Prostate gland (tissue), 2 donors: ENCODE results near the gene SH2B3.

Experiments used
- CTCF ChIP-seq, 4 experiments: fragments of 200-600 bp in 2 of 4; fragments of 450-650 bp in 2 of 4; sonication (generic) in 2 of 4; IDR thresholded peaks; 1 replicate in 3 of 4; 2 replicates in 1 of 4; pipeline ENCODE4 v1.5.1; 2016 to 2019; ENCODE audit warnings: antibody characterized with exemption in 4 of 4, mild to moderate bottlenecking in 2 of 4, moderate library complexity in 2 of 4
- POLR2A ChIP-seq: fragments of 450-650 bp; IDR thresholded peaks from one replicate; pipeline ENCODE4 v1.6.1; 2016; ENCODE audit warnings: antibody characterized with exemption, mild to moderate bottlenecking
- POLR2AphosphoS5 ChIP-seq: sonication (generic); formaldehyde crosslinking; IDR thresholded peaks from one replicate; pipeline ENCODE4 v1.6.1; 2017; ENCODE audit warnings: antibody characterized with exemption

- TF ChIP-seq CTCF (IDR thresholded peaks at IDR 0.05) (no peak), POLR2A (no peak), POLR2AphosphoS5 (no peak)
Measured at GRCh38 chr12:111457577-111457976, 51.9 kb downstream of the SH2B3 start.
